MCF 10A (cell line): ENCODE measurements around the gene OR52B6. TPM values are rescaled to one million over a fixed set of nuclear protein-coding genes. Genes with fewer than 3 reads are reported as not detected.

Experiments used
- Bru-seq: library from RNA; stranded (reverse); fragments of 400-500 nt; gene quantifications from one replicate; lab custom pipeline; 2021; lab: Mats Ljungman, UMichigan
- BruChase-seq, 2 experiments: library from RNA; stranded (reverse); fragments of 400-500 nt; gene quantifications; one replicate each; lab custom pipeline; 2021; lab: Mats Ljungman, UMichigan
- BruUV-seq: library from RNA; stranded (reverse); fragments of 400-500 nt; replicated peaks from 2 replicates; lab custom pipeline; 2021; lab: Mats Ljungman, UMichigan
- CTCF ChIA-PET: fragments of 300-600 bp; sonication (Branson Sonifier 250); formaldehyde crosslinking; extraction: SDS; loops from one replicate; lab custom pipeline; 2021; ENCODE audit warnings: antibody characterized with exemption, inconsistent platforms; lab: Yijun Ruan, JAX
- POLR2A ChIA-PET: fragments of 300-600, 350-650 bp; sonication (Branson Sonifier 250); formaldehyde crosslinking; extraction: SDS; loops from one replicate; lab custom pipeline; 2020; ENCODE audit warnings: antibody characterized with exemption, inconsistent platforms; lab: Yijun Ruan, JAX
- DNase-seq: peaks from one replicate; pipeline ENCODE4 v3.0.0-alpha.2; 2018; ENCODE audit not compliant: unreplicated experiment
- H3K27ac Mint-ChIP-seq: one replicate; pipeline ENCODE4 v1.8.0; 2022; ENCODE audit warnings: mild to moderate bottlenecking, low read depth, mixed read lengths; ENCODE audit not compliant: unreplicated experiment
- H3K27me3 Mint-ChIP-seq: one replicate; pipeline ENCODE4 v1.8.0; 2022; ENCODE audit warnings: mixed read lengths; ENCODE audit not compliant: insufficient read depth, unreplicated experiment
- H3K36me3 Mint-ChIP-seq: one replicate; pipeline ENCODE4 v1.8.0; 2022; ENCODE audit warnings: mild to moderate bottlenecking, moderate library complexity, mixed read lengths; ENCODE audit not compliant: insufficient read depth, unreplicated experiment
- H3K4me1 Mint-ChIP-seq: one replicate; pipeline ENCODE4 v1.8.0; 2022; ENCODE audit warnings: mixed read lengths; ENCODE audit not compliant: insufficient read depth, unreplicated experiment
- H3K4me3 Mint-ChIP-seq: one replicate; pipeline ENCODE4 v1.8.0; 2022; ENCODE audit warnings: mild to moderate bottlenecking, moderate library complexity, mixed read lengths; ENCODE audit not compliant: unreplicated experiment
- H3K9me3 Mint-ChIP-seq: one replicate; pipeline ENCODE4 v1.8.0; 2022; ENCODE audit warnings: mixed read lengths; ENCODE audit not compliant: unreplicated experiment
- intact Hi-C: fragments of 100-400 bp; cut with micrococcal nuclease; formaldehyde crosslinking; loops from 2 replicates; pipeline ENCODE4 v1.14.1; 2022
- long read RNA-seq: library from polyadenylated mRNA; stranded (forward); transcript quantifications from one replicate; pipeline ENCODE4 v2.0.0, GENCODE V29; 2022
- total RNA-seq: library from RNA; stranded (reverse); gene quantifications from 2 replicates; pipeline ENCODE4 v1.2.3, GENCODE V29; 2022
- TF ChIP-seq, protein P1 (sequence below): fragments of 200-600 bp; IDR thresholded peaks from one replicate; pipeline ENCODE4 v1.8.0; 2022; ENCODE audit warnings: antibody characterized with exemption, mild to moderate bottlenecking; ENCODE audit not compliant: unreplicated experiment

The OR52B6 gene, protein sequence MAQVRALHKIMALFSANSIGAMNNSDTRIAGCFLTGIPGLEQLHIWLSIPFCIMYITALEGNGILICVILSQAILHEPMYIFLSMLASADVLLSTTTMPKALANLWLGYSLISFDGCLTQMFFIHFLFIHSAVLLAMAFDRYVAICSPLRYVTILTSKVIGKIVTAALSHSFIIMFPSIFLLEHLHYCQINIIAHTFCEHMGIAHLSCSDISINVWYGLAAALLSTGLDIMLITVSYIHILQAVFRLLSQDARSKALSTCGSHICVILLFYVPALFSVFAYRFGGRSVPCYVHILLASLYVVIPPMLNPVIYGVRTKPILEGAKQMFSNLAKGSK
- not detected in 2 replicates for total RNA-seq
- Bru-seq, nascent RNA: not detected
- BruChase-seq, experiment 1, labeled RNA remaining after a 6-hour chase: not detected
- not detected for BruChase-seq, experiment 2, labeled RNA remaining after a 2-hour chase
- long read RNA-seq: 0 reads

DNA sequence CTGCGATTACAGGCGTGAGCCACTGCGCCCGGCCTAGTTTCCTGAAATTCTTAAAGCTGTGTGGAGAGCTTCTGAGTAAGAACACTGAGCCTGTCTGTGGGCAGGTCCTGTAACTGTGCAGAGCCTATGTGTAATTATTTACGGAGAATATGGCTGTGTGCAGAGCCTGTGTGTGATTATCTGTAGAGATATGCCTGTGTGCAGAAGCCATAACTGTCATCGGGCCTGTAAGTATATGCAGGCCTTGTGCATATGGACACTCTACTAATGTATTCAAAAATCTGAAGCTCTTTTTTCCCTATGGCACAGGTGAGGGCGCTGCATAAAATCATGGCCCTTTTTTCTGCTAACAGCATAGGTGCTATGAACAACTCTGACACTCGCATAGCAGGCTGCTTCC is at the start of gene OR52B6:
Gene OR52B6, plus strand, starts transcription at position 301 of the 400 bp plus-strand sequence. Its CDS starts 0 bp downstream, at position 301.
- Mint-ChIP-seq H3K27me3 (no peaks in the 10 kb centered on the region), H3K9me3 (no peaks in the 10 kb centered on the region), H3K27ac (no peak within 1 kb of the TSS), H3K36me3 (no peaks in the 10 kb centered on the region), H3K4me1 (no peaks in the 10 kb centered on the region), H3K4me3 (no peak within 1 kb of the TSS)
- BruUV-seq: no TSS peak
- intact Hi-C loops: no loop called here
- CTCF ChIA-PET: interaction anchor here (0.6 to 0.7 kb wide), 2 partner anchors 22 to 577 kb away, joined by 3 read pairs; no protein-coding TSS in a partner anchor
- POLR2A ChIA-PET: no interaction called here
- DNase-seq: no peak
- TF ChIP-seq, protein P1, sequence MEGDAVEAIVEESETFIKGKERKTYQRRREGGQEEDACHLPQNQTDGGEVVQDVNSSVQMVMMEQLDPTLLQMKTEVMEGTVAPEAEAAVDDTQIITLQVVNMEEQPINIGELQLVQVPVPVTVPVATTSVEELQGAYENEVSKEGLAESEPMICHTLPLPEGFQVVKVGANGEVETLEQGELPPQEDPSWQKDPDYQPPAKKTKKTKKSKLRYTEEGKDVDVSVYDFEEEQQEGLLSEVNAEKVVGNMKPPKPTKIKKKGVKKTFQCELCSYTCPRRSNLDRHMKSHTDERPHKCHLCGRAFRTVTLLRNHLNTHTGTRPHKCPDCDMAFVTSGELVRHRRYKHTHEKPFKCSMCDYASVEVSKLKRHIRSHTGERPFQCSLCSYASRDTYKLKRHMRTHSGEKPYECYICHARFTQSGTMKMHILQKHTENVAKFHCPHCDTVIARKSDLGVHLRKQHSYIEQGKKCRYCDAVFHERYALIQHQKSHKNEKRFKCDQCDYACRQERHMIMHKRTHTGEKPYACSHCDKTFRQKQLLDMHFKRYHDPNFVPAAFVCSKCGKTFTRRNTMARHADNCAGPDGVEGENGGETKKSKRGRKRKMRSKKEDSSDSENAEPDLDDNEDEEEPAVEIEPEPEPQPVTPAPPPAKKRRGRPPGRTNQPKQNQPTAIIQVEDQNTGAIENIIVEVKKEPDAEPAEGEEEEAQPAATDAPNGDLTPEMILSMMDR: no peak

DNA sequence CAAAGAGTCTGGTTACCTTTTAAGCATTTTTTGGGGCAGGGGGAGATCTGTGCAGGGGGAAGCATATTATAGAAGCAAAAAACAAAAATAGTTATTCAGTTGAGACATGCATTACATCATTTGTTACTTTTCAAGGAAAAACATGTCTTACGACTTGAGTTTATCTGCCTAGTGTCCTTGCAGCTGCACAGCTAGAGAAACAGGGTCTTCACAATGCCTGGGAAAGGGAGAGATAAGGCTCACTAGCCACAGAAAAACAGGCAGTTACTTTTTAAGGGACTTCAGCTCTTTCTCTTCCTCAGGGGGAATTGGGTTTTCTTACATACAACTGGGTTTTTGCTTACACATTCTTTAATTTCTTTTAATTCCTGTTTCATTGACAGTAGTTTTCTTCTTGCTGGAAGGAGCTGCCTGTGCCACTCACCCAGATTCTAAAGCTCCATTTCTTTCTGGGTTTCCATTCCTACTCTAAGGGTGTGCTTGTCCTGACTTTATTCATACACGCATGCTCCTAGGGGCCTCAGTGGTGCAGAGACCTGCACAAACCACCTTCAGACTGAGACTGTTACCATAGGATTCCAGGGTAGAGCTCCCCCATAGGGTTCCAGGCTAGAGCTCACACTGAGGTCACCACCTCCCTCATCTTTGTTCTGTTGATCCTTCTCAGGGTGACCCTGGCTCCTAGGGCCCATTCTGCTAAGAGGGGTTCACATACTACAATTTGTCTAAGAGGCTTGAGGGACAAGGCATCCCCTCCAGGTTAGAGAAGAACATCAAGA is 49.4 kb upstream of the OR52B6 start:
- CTCF ChIA-PET: interaction anchor here (0.9 kb wide), 1 partner anchor 954 kb away, joined by 3 read pairs; no protein-coding TSS in a partner anchor
- BruUV-seq: no TSS peak
- H3K27ac Mint-ChIP-seq: no peak overlapping the region
- no peak overlapping the region for H3K4me3 Mint-ChIP-seq
- intact Hi-C loops: no loop called here
- TF ChIP-seq, protein P1: no peak
- H3K4me1 Mint-ChIP-seq: no peaks in the 10 kb centered on the region
- peaks cover 43% of the 10 kb centered on the region for H3K27me3 Mint-ChIP-seq
- POLR2A ChIA-PET: no interaction called here
- DNase-seq: no peak
- H3K36me3 Mint-ChIP-seq: no peaks in the 10 kb centered on the region
- no peaks in the 10 kb centered on the region for H3K9me3 Mint-ChIP-seq

DNA sequence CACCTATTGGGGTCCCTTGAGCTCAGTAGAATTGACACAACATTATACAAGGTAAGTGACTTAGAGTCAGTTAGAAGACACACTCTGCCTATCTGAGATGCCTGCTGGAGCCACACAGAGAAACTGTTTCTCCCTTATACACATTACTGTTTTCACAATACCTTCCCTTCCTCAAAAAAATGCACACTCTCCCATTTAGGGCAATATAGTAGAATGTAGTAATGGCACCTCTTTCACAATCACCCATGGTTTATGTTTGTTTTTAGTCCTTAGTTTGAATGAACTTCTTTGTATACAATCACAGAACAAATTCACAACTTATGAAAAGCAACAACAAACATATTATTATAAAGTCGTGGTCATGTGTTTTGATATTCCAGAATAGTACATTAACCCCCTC is 46.6 kb upstream of the OR52B6 start:
- Mint-ChIP-seq H3K9me3 (no peaks in the 10 kb centered on the region), H3K27ac (no peak overlapping the region), H3K4me3 (no peak overlapping the region), H3K4me1 (peaks cover 6% of the 10 kb centered on the region), H3K36me3 (no peaks in the 10 kb centered on the region), H3K27me3 (peaks cover 24% of the 10 kb centered on the region)
- TF ChIP-seq, protein P1: no peak
- no peak for DNase-seq
- BruUV-seq: no TSS peak
- POLR2A ChIA-PET: no interaction called here
- CTCF ChIA-PET: interaction anchor here (0.6 to 0.7 kb wide), 2 partner anchors 151 to 591 kb away, joined by 3 read pairs; partner anchors contain the start of gene TRIM5
- intact Hi-C loops: no loop called here

DNA sequence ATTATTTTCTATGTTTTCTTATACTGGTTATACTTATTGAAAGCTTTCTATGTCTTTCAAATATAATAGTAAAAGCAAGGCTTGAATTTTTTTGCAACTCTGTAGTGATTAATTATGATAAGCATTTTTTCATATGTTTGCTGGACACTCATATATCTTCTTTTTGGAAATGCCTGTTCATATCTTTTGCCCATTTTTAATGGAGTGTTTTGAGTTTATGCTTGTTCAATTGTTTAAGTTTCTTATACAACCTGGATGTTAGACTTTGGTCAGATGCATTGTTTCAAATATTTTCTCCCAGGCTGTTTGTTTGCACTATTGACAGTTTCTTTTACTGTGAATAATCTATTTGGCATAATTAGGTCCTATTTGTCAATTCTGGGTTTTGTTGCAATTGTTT is 44.2 kb upstream of the OR52B6 start:
- BruUV-seq: no TSS peak
- Mint-ChIP-seq H3K27ac (no peak overlapping the region), H3K27me3 (peaks cover 7% of the 10 kb centered on the region), H3K4me1 (peaks cover 6% of the 10 kb centered on the region), H3K36me3 (no peaks in the 10 kb centered on the region), H3K4me3 (no peak overlapping the region), H3K9me3 (no peaks in the 10 kb centered on the region)
- POLR2A ChIA-PET: no interaction called here
- peak; percentile 9 for DNase-seq
- TF ChIP-seq, protein P1: no peak
- CTCF ChIA-PET: interaction anchor here (0.6 to 0.7 kb wide), 2 partner anchors 153 to 305 kb away, joined by 3 read pairs; partner anchors contain the start of gene OR52E6
- intact Hi-C loops: no loop called here
